Transverse colon (tissue), 4 donors: ENCODE results near the gene DYNC1H1.

Source experiments
- CTCF ChIP-seq, 5 experiments: fragments of 200-600 bp in 3 of 5; fragments of 450-650 bp in 2 of 5; sonication (generic) in 3 of 5; IDR thresholded peaks; 1 replicate in 2 of 5; 2 replicates in 3 of 5; pipeline ENCODE4 v1.5.1; 2016 to 2017; ENCODE audit warnings: antibody characterized with exemption in 5 of 5, inconsistent platforms in 3 of 5, mild to moderate bottlenecking in 2 of 5, moderate library complexity in 1 of 5
- EP300 ChIP-seq: sonication (generic); formaldehyde crosslinking; IDR thresholded peaks from one replicate; pipeline ENCODE4 v1.6.1; 2017; ENCODE audit warnings: antibody characterized with exemption, low read depth
- POLR2A ChIP-seq: fragments of 450-650 bp; IDR thresholded peaks from one replicate; pipeline ENCODE4 v1.6.1; 2016; ENCODE audit warnings: antibody characterized with exemption, mild to moderate bottlenecking, moderate library complexity
- POLR2AphosphoS5 ChIP-seq, 3 donors: sonication (generic); formaldehyde crosslinking; IDR thresholded peaks; one replicate each; pipeline ENCODE4 v1.6.1; 2016; ENCODE audit warnings: antibody characterized with exemption in 3 of 3

- TF ChIP-seq CTCF (IDR thresholded peaks at IDR 0.05) (no peak), EP300 (no peak), POLR2A (no peak), POLR2AphosphoS5 (IDR thresholded peaks at IDR 0.05) (no peak)
Observed at GRCh38 chr14:102095231-102095870, 131.0 kb downstream of the DYNC1H1 start.
